Lung (tissue), 12 donors: ENCODE data around the gene MLF2. TPM values are rescaled to one million over a fixed set of nuclear protein-coding genes. Genes with fewer than 3 reads are reported as not detected.

Experiments used
- ATAC-seq: fragments of 200-7000 bp; cut with Tn5 transposase; one replicate; pipeline ENCODE4 v1.9.1; 2020; ENCODE audit warnings: moderate number of reproducible peaks; ENCODE audit not compliant: insufficient read depth, low FRiP score
- DNase-seq, 3 donors: peaks; one replicate each; pipeline ENCODE4 v3.0.0-alpha.2; 2013 to 2017
- H3K27ac ChIP-seq, 2 donors: one replicate each; pipeline ENCODE4 v1.5.1; 2013; ENCODE audit warnings: mild to moderate bottlenecking in 2 of 2, moderate library complexity in 2 of 2, control low read depth in 1 of 2, inconsistent platforms in 1 of 2, low read depth in 1 of 2, low read length in 1 of 2
- H3K27me3 ChIP-seq, 3 donors: one replicate each; pipeline ENCODE4 v1.5.1; 2013; ENCODE audit warnings: low read length in 2 of 3; ENCODE audit not compliant: control insufficient read depth in 3 of 3, insufficient read depth in 3 of 3
- H3K36me3 ChIP-seq, 4 donors: one replicate each; pipeline ENCODE4 v1.5.1; 2013; ENCODE audit warnings: low read length in 4 of 4, mild to moderate bottlenecking in 1 of 4, moderate library complexity in 1 of 4; ENCODE audit not compliant: control insufficient read depth in 4 of 4, insufficient read depth in 4 of 4
- H3K4me1 ChIP-seq, 5 donors: one replicate each; pipeline ENCODE4 v1.5.1; 2013; ENCODE audit warnings: low read length in 5 of 5, mild to moderate bottlenecking in 2 of 5, moderate library complexity in 1 of 5; ENCODE audit not compliant: control insufficient read depth in 5 of 5, insufficient read depth in 5 of 5
- H3K4me3 ChIP-seq: one replicate; pipeline ENCODE4 v1.5.1; 2013; ENCODE audit warnings: mild to moderate bottlenecking, control low read depth, moderate library complexity
- H3K9ac ChIP-seq, 2 donors: one replicate each; pipeline ENCODE4 v1.5.1; 2013; ENCODE audit warnings: low read length in 2 of 2, control low read depth in 1 of 2; ENCODE audit not compliant: insufficient read depth in 1 of 2
- H3K9me3 ChIP-seq, 4 donors: one replicate each; pipeline ENCODE4 v1.5.1; 2013; ENCODE audit warnings: low read length in 3 of 4, mild to moderate bottlenecking in 1 of 4, moderate library complexity in 1 of 4; ENCODE audit not compliant: control insufficient read depth in 4 of 4, insufficient read depth in 3 of 4
- WGBS, 2 donors: extraction: QIAGEN DNeasy Blood & Tissue Kit; methylation state at CpG; one replicate each; pipeline ENCODE4 v1.1.7; 2013; 5-methylcytosine and 5-hydroxymethylcytosine counted together
- polyA plus RNA-seq, 2 donors: library from polyadenylated mRNA; stranded (reverse); fragments of 200-250 nt; gene quantifications; one replicate each; pipeline ENCODE4 v1.2.1, GENCODE V29; 2013
- total RNA-seq, 2 donors: library from RNA; depleted of rRNA in 1 of 2; stranded (reverse); fragments of >200 nt in 1 of 2; gene quantifications; one replicate each; pipeline ENCODE4 v1.2.1, GENCODE V29; 2014 to 2021
- TF ChIP-seq, protein P1 (sequence below): IDR thresholded peaks from 2 replicates; pipeline ENCODE4 v1.5.1; 2012; ENCODE audit warnings: mild to moderate bottlenecking; ENCODE audit errors: control extremely low read depth, extremely low read depth
- donor health status: control.
- donor health status: control.
- donor health status: Bipolar disorder and iron deficiency.
- donor health status: healthy.
- donor health status: DM: yes; HTN: yes; CAD: no.

The MLF2 gene
- total and polyA plus RNA-seq, 4 donors: 95.9 to 171 (median 164) TPM

DNA sequence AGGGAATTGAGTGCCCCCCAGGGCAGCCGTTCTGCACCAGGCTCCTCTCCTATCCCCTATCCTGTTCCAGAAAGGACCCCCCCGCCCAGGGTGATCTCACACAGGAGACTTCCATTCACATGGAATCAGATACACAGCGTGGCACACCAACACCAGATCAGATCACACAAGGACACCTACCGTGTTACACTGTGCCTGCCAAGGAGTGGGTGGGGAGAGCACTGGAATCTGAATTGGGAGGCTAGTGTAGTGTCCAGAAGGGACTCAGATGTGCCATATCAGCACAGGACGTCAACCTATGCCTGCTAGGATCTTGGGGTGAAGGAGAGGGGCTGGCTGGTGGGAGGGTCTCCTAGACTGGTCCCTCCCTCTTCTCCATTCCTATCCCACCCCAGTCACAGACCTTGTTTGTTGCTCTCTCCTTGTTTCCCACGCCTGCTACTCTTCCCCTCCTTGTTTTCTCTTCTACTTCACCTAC lies 15.5 kb upstream of the MLF2 start:
- no peak overlapping the region for H3K4me3 ChIP-seq
- peaks cover 0 to 26% (median 14%) of the 10 kb centered on the region in 4 donors for H3K36me3 ChIP-seq
- peak overlapping the region in 1 of 2 donors; percentile 12 for H3K27ac ChIP-seq
- DNase-seq (peak; percentile 33 to 67 (median 43)), ATAC-seq (no peak)
- H3K4me1 ChIP-seq: peaks cover 10 to 53% (median 32%) of the 10 kb centered on the region in 5 donors
- peaks cover 0 to 2% (median 0%) of the 10 kb centered on the region in 4 donors for H3K9me3 ChIP-seq
- WGBS, 2 donors: 51 to 71% methylated on average over 6 of the region's 6 CpGs
- H3K27me3 ChIP-seq: peaks cover 0 to 2% (median 0%) of the 10 kb centered on the region in 3 donors
- peak overlapping the region; percentile 55 to 91 for H3K9ac ChIP-seq
- TF ChIP-seq, protein P1, sequence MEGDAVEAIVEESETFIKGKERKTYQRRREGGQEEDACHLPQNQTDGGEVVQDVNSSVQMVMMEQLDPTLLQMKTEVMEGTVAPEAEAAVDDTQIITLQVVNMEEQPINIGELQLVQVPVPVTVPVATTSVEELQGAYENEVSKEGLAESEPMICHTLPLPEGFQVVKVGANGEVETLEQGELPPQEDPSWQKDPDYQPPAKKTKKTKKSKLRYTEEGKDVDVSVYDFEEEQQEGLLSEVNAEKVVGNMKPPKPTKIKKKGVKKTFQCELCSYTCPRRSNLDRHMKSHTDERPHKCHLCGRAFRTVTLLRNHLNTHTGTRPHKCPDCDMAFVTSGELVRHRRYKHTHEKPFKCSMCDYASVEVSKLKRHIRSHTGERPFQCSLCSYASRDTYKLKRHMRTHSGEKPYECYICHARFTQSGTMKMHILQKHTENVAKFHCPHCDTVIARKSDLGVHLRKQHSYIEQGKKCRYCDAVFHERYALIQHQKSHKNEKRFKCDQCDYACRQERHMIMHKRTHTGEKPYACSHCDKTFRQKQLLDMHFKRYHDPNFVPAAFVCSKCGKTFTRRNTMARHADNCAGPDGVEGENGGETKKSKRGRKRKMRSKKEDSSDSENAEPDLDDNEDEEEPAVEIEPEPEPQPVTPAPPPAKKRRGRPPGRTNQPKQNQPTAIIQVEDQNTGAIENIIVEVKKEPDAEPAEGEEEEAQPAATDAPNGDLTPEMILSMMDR: no peak

DNA sequence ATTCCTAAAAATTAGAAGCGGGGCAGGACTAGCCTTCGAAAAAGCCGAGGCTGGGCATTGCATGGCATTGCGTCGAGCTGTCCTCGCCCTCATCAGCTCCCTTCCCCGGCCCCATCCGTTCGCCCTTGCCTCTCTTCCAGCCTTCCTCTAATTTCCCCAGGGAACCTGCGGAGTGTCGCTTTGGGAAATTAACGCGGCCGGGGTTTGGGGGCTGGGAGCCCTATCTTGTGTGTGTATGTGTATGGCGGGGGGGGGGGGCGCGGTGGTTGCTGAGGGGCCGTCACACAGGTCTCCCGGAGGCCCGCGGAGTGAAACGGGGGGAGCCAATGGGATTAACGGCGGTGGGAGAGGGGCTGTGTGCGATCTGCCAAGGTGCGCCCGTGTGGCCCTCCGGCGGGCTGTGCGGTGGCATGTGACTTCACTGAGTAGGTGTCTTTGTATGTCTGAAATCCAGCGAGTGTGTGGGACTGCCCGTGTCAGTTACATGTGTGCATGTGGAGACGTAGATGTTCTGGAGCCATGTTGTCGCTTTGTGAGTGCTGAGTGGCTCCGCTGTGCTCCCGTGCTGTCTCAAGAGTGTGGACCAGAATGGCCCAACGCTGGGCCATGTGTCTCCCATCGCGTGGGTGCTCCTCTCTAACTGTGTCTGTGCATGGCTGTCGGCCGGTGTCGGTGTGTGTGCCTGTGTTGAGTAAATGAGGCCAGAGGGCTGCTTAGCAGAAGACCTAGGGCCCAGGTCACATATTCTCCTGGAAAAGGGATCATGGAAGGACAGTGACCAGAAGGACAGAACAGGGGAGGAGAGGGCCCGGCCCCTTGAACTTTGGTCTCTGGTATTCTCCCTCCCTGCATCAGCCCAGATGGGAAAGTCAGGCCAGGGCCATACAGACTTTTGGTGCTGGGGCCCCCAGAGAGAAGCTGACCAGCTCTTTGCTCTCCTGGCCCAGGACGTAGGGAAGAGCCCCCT lies 14.7 kb upstream of the MLF2 start:
- ATAC-seq (no peak), DNase-seq (peak in 2 of 3 donors; percentile 33 to 48)
- peak overlapping the region; percentile 62 for H3K4me3 ChIP-seq
- no peaks in the 10 kb centered on the region for H3K9me3 ChIP-seq
- 14 to 37% methylated on average over 41 to 44 of the region's 44 CpGs for WGBS, 2 donors
- TF ChIP-seq, protein P1: no peak
- H3K9ac ChIP-seq: peak overlapping the region in 1 of 2 donors; percentile 91
- peaks cover 0 to 26% (median 14%) of the 10 kb centered on the region in 4 donors for H3K36me3 ChIP-seq
- H3K27me3 ChIP-seq: no peaks in the 10 kb centered on the region
- peaks cover 10 to 54% (median 33%) of the 10 kb centered on the region in 5 donors for H3K4me1 ChIP-seq
- peak overlapping the region; percentile 81 to 95 for H3K27ac ChIP-seq

DNA sequence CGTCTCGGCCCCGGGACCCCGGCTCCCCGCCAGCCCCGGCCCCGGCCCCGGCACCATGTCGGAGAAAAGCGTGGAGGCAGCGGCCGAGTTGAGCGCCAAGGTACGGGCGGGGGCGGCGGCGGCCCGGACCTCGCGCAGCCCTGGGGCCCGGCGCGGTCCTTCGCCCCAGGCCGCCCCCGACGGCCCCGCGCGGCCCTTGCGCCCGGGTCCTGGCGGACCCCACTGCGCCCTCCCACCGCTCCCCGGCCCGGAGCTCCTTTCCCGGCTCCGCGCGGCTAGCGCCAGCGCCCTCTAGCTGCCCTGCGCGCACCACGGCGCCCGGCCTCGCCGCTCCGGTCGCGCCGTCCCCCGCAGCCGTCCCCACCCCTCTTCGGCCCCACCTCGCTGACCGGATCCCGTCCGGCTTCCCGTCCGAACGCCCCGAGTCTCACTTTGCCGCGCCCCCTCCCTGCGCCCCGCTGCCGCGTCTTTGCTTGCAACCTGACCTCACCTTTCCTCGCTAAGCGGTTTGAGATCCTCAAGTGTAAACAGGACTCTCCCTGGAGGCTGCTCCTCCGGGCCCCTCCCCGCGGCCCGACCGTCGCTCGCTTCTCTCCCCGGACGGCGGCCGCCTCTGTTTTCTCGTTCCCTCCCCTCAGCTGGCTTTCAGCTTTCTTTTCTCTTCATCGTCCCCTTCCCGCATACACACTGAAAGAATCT lies 13.9 kb upstream of the MLF2 start:
- H3K9ac ChIP-seq: peak overlapping the region in 1 of 2 donors; percentile 56
- H3K4me3 ChIP-seq: peak overlapping the region; percentile 62
- H3K36me3 ChIP-seq: peaks cover 0 to 24% (median 13%) of the 10 kb centered on the region in 4 donors
- 1% methylated on average over 70 to 88 of the region's 88 CpGs for WGBS, 2 donors
- peak overlapping the region; percentile 81 to 95 for H3K27ac ChIP-seq
- ATAC-seq (peak; percentile 54), DNase-seq (peak; percentile 80 to 88 (median 82))
- peaks cover 10 to 51% (median 31%) of the 10 kb centered on the region in 5 donors for H3K4me1 ChIP-seq
- TF ChIP-seq, protein P1: peak; percentile 68
- no peaks in the 10 kb centered on the region for H3K9me3 ChIP-seq
- H3K27me3 ChIP-seq: no peaks in the 10 kb centered on the region
